HG02970 (cell line): ENCODE measurements around the gene HSPA8.

Experiments
- ATAC-seq: cut with Tn5 transposase; IDR thresholded peaks from one replicate; pipeline ENCODE4 v1.9.1; 2021; ENCODE audit warnings: mild to moderate bottlenecking, moderate library complexity, moderate number of reproducible peaks; ENCODE audit not compliant: unreplicated experiment, low FRiP score

HSPA8 gene

GRCh38 chr11:123052901-123053721, 8.8 kb downstream of the HSPA8 start:
- ATAC-seq, result no peak

- ATAC-seq, result no peak
Measured at GRCh38 chr11:123051634-123052033, 10.3 kb downstream of the HSPA8 start.

GRCh38 chr11:123051146-123051545, 10.8 kb downstream of the HSPA8 start:
- ATAC-seq, result no peak

DNA sequence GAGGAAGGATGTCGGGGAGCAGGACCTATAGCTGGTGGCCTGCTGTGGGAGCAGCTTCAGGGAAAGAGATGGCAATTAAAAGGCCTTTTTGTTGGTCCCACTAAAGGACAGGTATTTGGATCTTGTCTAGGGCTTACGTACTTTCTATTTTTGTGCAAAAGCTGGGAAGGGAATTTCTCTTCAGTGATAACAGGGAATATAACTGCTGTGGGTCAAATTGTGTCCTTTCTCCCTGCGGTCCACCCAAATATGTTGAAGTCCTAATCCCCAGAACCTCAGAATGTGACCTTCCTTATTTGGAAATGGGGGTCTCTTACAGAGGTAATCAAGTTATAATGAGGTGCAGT, 14.0 kb downstream of the HSPA8 start:
- ATAC-seq, result no peak

GRCh38 chr11:123047266-123047946, 14.5 kb downstream of the HSPA8 start:
- ATAC-seq, result no peak

- no peak for ATAC-seq
Measured at GRCh38 chr11:123046473-123047259, 15.3 kb downstream of the HSPA8 start.

GRCh38 chr11:123045101-123045500, 16.8 kb downstream of the HSPA8 start:
- no peak for ATAC-seq

- ATAC-seq, result no peak
Measured at GRCh38 chr11:123041185-123041584, 20.8 kb downstream of the HSPA8 start.

- ATAC-seq, result no peak
Measured at GRCh38 chr11:123040111-123040432, 21.9 kb downstream of the HSPA8 start.

- no peak for ATAC-seq
Measured at GRCh38 chr11:123035831-123036230, 26.1 kb downstream of the HSPA8 start.

DNA sequence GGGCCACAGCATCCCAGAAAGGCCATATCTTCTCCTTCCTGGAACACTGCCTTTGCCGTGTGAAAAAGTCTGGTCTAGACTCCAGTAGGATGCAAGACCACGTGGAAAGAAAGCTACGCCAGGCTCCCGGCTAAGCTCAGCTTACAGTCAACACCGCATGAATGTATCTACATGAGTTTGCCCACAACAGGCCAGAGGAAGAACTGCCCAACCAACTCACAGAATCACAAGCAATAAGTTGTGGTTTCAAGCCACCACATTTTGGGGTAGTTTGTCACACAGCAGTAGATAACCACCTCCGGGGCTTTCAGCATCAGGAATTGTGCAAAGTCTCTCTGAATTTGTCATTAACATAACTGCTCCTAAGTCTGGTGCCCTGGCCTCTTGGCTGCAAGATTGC, 27.3 kb downstream of the HSPA8 start:
- ATAC-seq, result no peak

DNA sequence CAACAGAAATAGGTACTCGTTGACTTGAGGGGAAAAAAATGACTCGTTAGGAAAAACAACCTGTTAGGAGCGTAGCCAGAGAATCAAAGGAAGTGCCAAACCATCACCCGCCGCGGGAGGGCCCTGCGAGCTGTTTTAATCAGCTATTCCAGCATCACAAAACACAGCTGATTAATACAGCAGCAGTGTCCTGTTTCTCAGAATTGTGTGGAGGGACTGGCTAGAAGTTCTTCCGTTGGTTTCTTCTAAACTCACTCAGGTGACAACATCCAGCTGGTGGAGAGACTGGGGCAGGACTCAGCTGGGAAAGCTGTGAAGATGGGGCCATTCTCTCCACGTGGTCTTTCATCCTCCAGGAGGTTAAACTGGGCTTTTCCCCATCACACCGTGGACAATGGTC, 28.0 kb downstream of the HSPA8 start:
- no peak for ATAC-seq

GRCh38 chr11:123030517-123030916, 31.4 kb downstream of the HSPA8 start:
- ATAC-seq, result no peak

- no peak for ATAC-seq
Measured at GRCh38 chr11:123020968-123021367, 41.0 kb downstream of the HSPA8 start.

GRCh38 chr11:123018702-123019101, 43.2 kb downstream of the HSPA8 start:
- no peak for ATAC-seq

DNA sequence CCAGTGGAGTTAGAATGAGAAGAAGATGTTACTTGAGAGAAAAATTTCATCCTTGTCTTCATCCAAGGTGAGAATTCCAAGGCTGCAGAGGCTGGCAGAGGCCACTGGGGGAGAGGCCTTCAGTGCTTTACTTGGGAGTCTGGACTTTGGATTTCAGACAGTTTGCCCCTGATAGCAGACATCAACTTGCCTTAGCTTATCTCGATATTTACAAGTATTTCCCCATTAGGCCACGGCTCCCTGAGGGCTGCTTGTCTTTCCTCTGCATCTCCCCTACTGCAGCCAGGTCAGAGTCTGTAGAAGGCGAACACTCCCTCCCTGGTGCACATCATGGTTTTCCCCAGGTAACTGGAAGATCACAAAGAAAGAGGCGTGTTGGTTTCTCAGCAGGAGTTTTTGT, 50.4 kb downstream of the HSPA8 start:
- no peak for ATAC-seq
